PC-3 (cell line): Measurements from ENCODE around the gene BBS2. TPM values are rescaled to one million over a fixed set of nuclear protein-coding genes. Genes with fewer than 3 reads are reported as not detected.

Source experiments
- ATAC-seq: fragments of 200-7000 bp; cut with Tn5 transposase; 2 replicates; pipeline ENCODE4 v1.9.1; 2020; ENCODE audit warnings: mild to moderate bottlenecking, moderate library complexity
- BruUV-seq: library from RNA; stranded (reverse); fragments of 400-500 nt; replicated peaks from 2 replicates; lab custom pipeline; 2021; lab: Mats Ljungman, UMichigan
- CTCF ChIA-PET: fragments of 300-600 bp; sonication (Branson Sonifier 250); formaldehyde crosslinking; loops from one replicate; lab custom pipeline; 2022; ENCODE audit warnings: antibody characterized with exemption; lab: Charles Lee
- POLR2A ChIA-PET: fragments of 300-600 bp; sonication (Branson Sonifier 250); formaldehyde crosslinking; loops from one replicate; lab custom pipeline; 2022; ENCODE audit warnings: antibody characterized with exemption; ENCODE audit not compliant: unreplicated experiment; lab: Charles Lee
- DNase-seq: peaks from one replicate; pipeline ENCODE4 v3.0.0-alpha.2; 2015
- H2AFZ ChIP-seq: fragments of 300-600 bp; sonication (generic); 2 replicates; pipeline ENCODE4 v1.6.0; 2016; ENCODE audit warnings: antibody characterized with exemption, low read length
- H3F3A ChIP-seq: fragments of 300-600 bp; sonication (generic); one replicate; pipeline ENCODE4 v1.6.0; 2017; ENCODE audit warnings: antibody characterized with exemption, low read length, control low read depth, mild to moderate bottlenecking; ENCODE audit not compliant: unreplicated experiment
- H3K27ac ChIP-seq: fragments of 300-600 bp; sonication (generic); 2 replicates; pipeline ENCODE4 v1.5.1; 2016; ENCODE audit warnings: mild to moderate bottlenecking, low read length
- H3K27me3 ChIP-seq: fragments of 300-600 bp; sonication (generic); 2 replicates; pipeline ENCODE4 v1.6.1; 2016; ENCODE audit warnings: low read length, mixed read lengths
- H3K36me3 ChIP-seq: fragments of 300-600 bp; sonication (generic); 2 replicates; pipeline ENCODE4 v1.6.1; 2016; ENCODE audit warnings: low read depth, mixed run types, low read length, mixed read lengths
- H3K4me1 ChIP-seq: fragments of 300-600 bp; sonication (generic); 2 replicates; pipeline ENCODE4 v1.5.1; 2016; ENCODE audit warnings: low read length; ENCODE audit not compliant: insufficient read depth
- H3K4me2 ChIP-seq: fragments of 300-600 bp; sonication (generic); 2 replicates; pipeline ENCODE4 v1.6.0; 2016; ENCODE audit warnings: low read length
- H3K4me3 ChIP-seq: fragments of 300-600 bp; sonication (generic); 2 replicates; pipeline ENCODE4 v1.5.1; 2016; ENCODE audit warnings: mild to moderate bottlenecking, low read length, mixed read lengths
- H3K79me2 ChIP-seq: fragments of 300-600 bp; sonication (generic); 2 replicates; pipeline ENCODE4 v1.6.1; 2017; ENCODE audit warnings: low read length, mixed read lengths
- H3K9ac ChIP-seq: fragments of 300-600 bp; sonication (generic); 2 replicates; pipeline ENCODE4 v1.6.0; 2016; ENCODE audit warnings: mild to moderate bottlenecking, low read length
- H3K9me2 ChIP-seq: fragments of 300-600 bp; sonication (generic); replicated peaks from 2 replicates; pipeline ENCODE4 v1.6.1; 2016; ENCODE audit warnings: mixed run types, low read length, mixed read lengths
- H3K9me3 ChIP-seq: fragments of 300-600 bp; sonication (generic); 2 replicates; pipeline ENCODE4 v1.6.1; 2016; ENCODE audit warnings: low read length, mixed read lengths
- H4K20me1 ChIP-seq: fragments of 300-600 bp; sonication (generic); 2 replicates; pipeline ENCODE4 v1.6.1; 2016; ENCODE audit warnings: low read length, mixed read lengths
- EZH2 ChIP-seq: fragments of 300-600 bp; sonication (generic); IDR thresholded peaks from one replicate; pipeline ENCODE4 v1.6.1; 2017; ENCODE audit warnings: antibody characterized with exemption, mild to moderate bottlenecking, low read length; ENCODE audit not compliant: unreplicated experiment
- EZH2phosphoT487 ChIP-seq: fragments of 300-600 bp; sonication (generic); IDR thresholded peaks from 2 replicates; pipeline ENCODE4 v1.6.1; 2018; ENCODE audit warnings: mild to moderate bottlenecking, antibody characterized with exemption, low read length, borderline replicate concordance
- intact Hi-C: fragments of 100-400 bp; cut with micrococcal nuclease; formaldehyde crosslinking; loops from 2 replicates; pipeline ENCODE4 v1.9.0; 2023
- total RNA-seq: library from RNA; depleted of rRNA; stranded (reverse); fragments of >200 nt; gene quantifications from 2 replicates; pipeline ENCODE4 v1.2.3, GENCODE V29; 2014
- TF ChIP-seq, protein P1 (sequence below): fragments of 300-600 bp; sonication (generic); conservative IDR thresholded peaks from 2 replicates; pipeline ENCODE4 v1.5.1; 2017; ENCODE audit warnings: antibody characterized with exemption, low read depth, mild to moderate bottlenecking, low read length

Gene BBS2
- total RNA-seq, 1 experiment from 2014 or later = 19.2 TPM

DNA sequence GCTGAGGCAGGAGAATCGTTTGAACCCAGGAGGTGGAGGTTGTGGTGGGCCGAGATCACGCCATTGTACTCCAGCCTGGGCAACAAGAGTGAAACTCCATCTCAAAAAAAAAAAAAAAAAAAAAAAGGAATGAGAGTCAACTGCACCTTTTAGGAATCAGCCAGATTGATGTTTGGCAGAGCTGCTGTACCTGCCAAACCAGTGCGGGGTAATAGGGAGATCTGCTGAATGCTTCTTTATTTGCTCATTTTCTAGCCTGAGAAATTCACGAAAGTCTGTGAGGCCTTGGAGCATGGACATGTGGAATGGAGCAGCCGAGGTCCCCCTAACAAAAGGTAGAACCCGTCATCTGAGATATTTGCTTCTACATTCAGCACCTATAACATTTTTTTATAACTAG, 50.1 kb downstream of the BBS2 start:
- TF ChIP-seq, protein P1, sequence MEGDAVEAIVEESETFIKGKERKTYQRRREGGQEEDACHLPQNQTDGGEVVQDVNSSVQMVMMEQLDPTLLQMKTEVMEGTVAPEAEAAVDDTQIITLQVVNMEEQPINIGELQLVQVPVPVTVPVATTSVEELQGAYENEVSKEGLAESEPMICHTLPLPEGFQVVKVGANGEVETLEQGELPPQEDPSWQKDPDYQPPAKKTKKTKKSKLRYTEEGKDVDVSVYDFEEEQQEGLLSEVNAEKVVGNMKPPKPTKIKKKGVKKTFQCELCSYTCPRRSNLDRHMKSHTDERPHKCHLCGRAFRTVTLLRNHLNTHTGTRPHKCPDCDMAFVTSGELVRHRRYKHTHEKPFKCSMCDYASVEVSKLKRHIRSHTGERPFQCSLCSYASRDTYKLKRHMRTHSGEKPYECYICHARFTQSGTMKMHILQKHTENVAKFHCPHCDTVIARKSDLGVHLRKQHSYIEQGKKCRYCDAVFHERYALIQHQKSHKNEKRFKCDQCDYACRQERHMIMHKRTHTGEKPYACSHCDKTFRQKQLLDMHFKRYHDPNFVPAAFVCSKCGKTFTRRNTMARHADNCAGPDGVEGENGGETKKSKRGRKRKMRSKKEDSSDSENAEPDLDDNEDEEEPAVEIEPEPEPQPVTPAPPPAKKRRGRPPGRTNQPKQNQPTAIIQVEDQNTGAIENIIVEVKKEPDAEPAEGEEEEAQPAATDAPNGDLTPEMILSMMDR = no peak
- TF ChIP-seq EZH2 = no peak
- Histone ChIP-seq H3K27ac (peak overlapping the region; percentile 66), H3K4me1 (peaks cover 22% of the 10 kb centered on the region), H3K9ac (no peak overlapping the region), H3K79me2 (no peaks in the 10 kb centered on the region), H3F3A (peaks cover 5% of the 10 kb centered on the region), H3K4me2 (peak overlapping the region; percentile 68), H3K9me2 (no peaks in the 10 kb centered on the region), H3K9me3 (no peaks in the 10 kb centered on the region), H3K4me3 (no peak overlapping the region), H4K20me1 (peaks cover 4% of the 10 kb centered on the region; the same call in 1 of the 2 replicates), H2AFZ (no peak overlapping the region), H3K27me3 (no peaks in the 10 kb centered on the region), H3K36me3 (peaks cover 47% of the 10 kb centered on the region)
- POLR2A ChIA-PET = no interaction called here
- DNase-seq (peak; percentile 37), ATAC-seq (no peak)
- CTCF ChIA-PET = interaction anchor here (0.5 kb wide), 1 partner anchor 113 kb away, joined by 4 read pairs; no protein-coding TSS in a partner anchor
- BruUV-seq = no TSS peak
- intact Hi-C loops = no loop called here

DNA sequence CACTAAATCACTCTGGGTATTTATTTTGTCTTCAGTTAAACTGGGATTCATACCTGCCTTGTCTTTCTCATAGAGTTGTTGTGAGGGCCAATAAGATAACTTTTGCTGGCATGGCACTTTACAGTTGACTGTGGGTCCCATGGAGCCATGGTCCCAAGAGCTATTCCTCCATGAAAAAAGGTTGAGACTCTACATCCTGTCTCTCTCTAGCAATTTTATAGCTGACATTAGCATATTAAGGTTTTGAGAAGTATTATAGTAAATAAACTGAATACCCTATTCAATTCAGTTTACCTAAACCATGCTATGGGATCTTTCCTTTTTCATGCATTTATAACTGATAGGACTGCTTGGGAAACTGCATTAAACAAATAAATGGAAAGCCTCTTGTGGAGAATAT, 51.0 kb downstream of the BBS2 start:
- Histone ChIP-seq H3F3A (peaks cover 5% of the 10 kb centered on the region), H3K27me3 (no peaks in the 10 kb centered on the region), H3K36me3 (peaks cover 45% of the 10 kb centered on the region), H3K4me1 (peaks cover 22% of the 10 kb centered on the region), H3K9ac (no peak overlapping the region), H3K4me2 (no peak overlapping the region), H3K4me3 (no peak overlapping the region), H3K79me2 (no peaks in the 10 kb centered on the region), H2AFZ (no peak overlapping the region), H4K20me1 (peaks cover 4% of the 10 kb centered on the region; the same call in 1 of the 2 replicates), H3K9me2 (no peaks in the 10 kb centered on the region), H3K9me3 (no peaks in the 10 kb centered on the region), H3K27ac (no peak overlapping the region)
- ATAC-seq (no peak), DNase-seq (no peak)
- TF ChIP-seq EZH2phosphoT487 = no peak
- TF ChIP-seq EZH2 = no peak
- TF ChIP-seq, protein P1 = no peak
- ChIA-PET CTCF (no interaction called here), POLR2A (no interaction called here)
- BruUV-seq = no TSS peak
- intact Hi-C loops = no loop called here

DNA sequence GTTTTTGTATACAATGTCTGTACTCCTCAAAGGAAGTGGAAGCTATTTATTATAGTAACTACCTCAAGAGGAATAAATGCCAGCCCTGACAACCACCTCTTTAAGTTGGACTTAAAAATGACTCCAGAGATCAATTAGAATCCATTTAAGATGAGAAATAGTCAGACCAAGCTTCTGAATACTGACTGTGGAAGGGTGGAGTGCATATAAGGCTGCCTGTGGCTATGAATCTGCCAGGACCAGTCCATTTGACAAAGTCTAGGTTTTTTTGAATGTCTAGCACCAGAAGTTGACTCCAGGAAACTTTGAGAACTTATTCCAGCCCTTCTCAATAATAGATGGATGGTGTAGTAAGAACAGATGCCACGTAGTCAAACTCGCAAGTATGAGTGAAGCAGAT, 53.5 kb downstream of the BBS2 start:
- no peak overlapping the region for H3K27ac ChIP-seq
- no peak overlapping the region for H3K9ac ChIP-seq
- ChIA-PET POLR2A (interaction anchor here (0.5 kb wide), 1 partner anchor 10 kb away, joined by 6 read pairs; no protein-coding TSS in a partner anchor), CTCF (no interaction called here)
- ATAC-seq (no peak), DNase-seq (no peak)
- no peaks in the 10 kb centered on the region for H3K79me2 ChIP-seq
- peaks cover 4% of the 10 kb centered on the region; the same call in 1 of the 2 replicates for H4K20me1 ChIP-seq
- H3K27me3 ChIP-seq = no peaks in the 10 kb centered on the region
- peaks cover 41% of the 10 kb centered on the region for H3K36me3 ChIP-seq
- H3K9me3 ChIP-seq = no peaks in the 10 kb centered on the region
- no peak overlapping the region for H2AFZ ChIP-seq
- TF ChIP-seq EZH2 (no peak), EZH2phosphoT487 (no peak)
- TF ChIP-seq, protein P1 = no peak
- no peak overlapping the region for H3K4me3 ChIP-seq
- no TSS peak for BruUV-seq
- H3K4me2 ChIP-seq = no peak overlapping the region
- H3F3A ChIP-seq = peaks cover 5% of the 10 kb centered on the region
- intact Hi-C loops = no loop called here
- H3K9me2 ChIP-seq = no peaks in the 10 kb centered on the region
- peaks cover 22% of the 10 kb centered on the region for H3K4me1 ChIP-seq
